Kidney (tissue), 14 donors: ENCODE measurements around the gene PURB. TPM values are rescaled to one million over a fixed set of nuclear protein-coding genes. Genes with fewer than 3 reads are reported as not detected.

Experiments
- DNase-seq, 5 donors: peaks; one replicate each; pipeline ENCODE4 v3.0.0-alpha.2; 2013 to 2020
- FAIRE-seq: peaks from 2 replicates; lab custom pipeline; 2012; peaks lifted over from hg19 to GRCh38; lab: Jason Lieb, UNC
- H3K27ac ChIP-seq, 2 donors: one replicate each; pipeline ENCODE4 v1.7.0; 2013; ENCODE audit warnings: low read depth in 2 of 2, low read length in 2 of 2, inconsistent platforms in 1 of 2
- H3K27me3 ChIP-seq: one replicate; pipeline ENCODE4 v1.7.1; 2013; ENCODE audit warnings: low read length, inconsistent platforms; ENCODE audit not compliant: control insufficient read depth, insufficient read depth
- H3K36me3 ChIP-seq, 3 donors: one replicate each; pipeline versions ENCODE4 v1.7.0 to v1.7.1; 2013; ENCODE audit warnings: low read length in 3 of 3, control low read depth in 1 of 3, inconsistent platforms in 1 of 3; ENCODE audit not compliant: insufficient read depth in 3 of 3, control insufficient read depth in 2 of 3
- H3K4me1 ChIP-seq, 3 donors: one replicate each; pipeline versions ENCODE4 v1.7.0 to v1.7.1; 2013; ENCODE audit warnings: low read length in 3 of 3, inconsistent platforms in 1 of 3, low read depth in 1 of 3; ENCODE audit not compliant: control insufficient read depth in 2 of 3, insufficient read depth in 2 of 3
- H3K4me3 ChIP-seq, 3 donors: one replicate each; pipeline versions ENCODE4 v1.7.0 to v1.8.1; 2013; ENCODE audit warnings: low read length in 3 of 3, control low read depth in 1 of 3, inconsistent platforms in 1 of 3
- H3K9ac ChIP-seq, 3 donors: one replicate each; pipeline versions ENCODE4 v1.7.0 to v1.7.1; 2013; ENCODE audit warnings: low read length in 3 of 3, control low read depth in 1 of 3, inconsistent platforms in 1 of 3
- H3K9me3 ChIP-seq, 3 donors: one replicate each; pipeline versions ENCODE4 v1.7.0 to v1.7.1; 2013; ENCODE audit warnings: low read length in 3 of 3, control low read depth in 1 of 3, inconsistent platforms in 1 of 3; ENCODE audit not compliant: control insufficient read depth in 2 of 3, insufficient read depth in 1 of 3
- CTCF ChIP-seq: IDR thresholded peaks from 3 replicates; pipeline ENCODE4 v1.5.1; 2012; ENCODE audit warnings: mild to moderate bottlenecking, moderate library complexity, borderline replicate concordance; ENCODE audit not compliant: insufficient read depth; ENCODE audit errors: extremely low read depth
- intact Hi-C: fragments of 100-400 bp; cut with DNase I; formaldehyde crosslinking; loops from one replicate; pipeline ENCODE4 v1.11.1; 2022
- polyA plus RNA-seq: library from polyadenylated mRNA; stranded (reverse); fragments of 350-450 nt; fragmentation: Illumina TruSeq; extraction: RNeasy Lipid Tissue Mini Kit (QIAGEN cat#74804); gene quantifications from one replicate; pipeline ENCODE4 v1.2.3, GENCODE V29; 2014; ENCODE audit warnings: low read depth, low replicate concordance; ENCODE audit not compliant: insufficient read depth
- total RNA-seq: library from RNA; stranded (reverse); fragmentation: NEBNext Ultra II Directional; extraction: Animal tissue kit (Norgen Biotek cat#: 25700); gene quantifications from one replicate; pipeline ENCODE4 v1.2.1, GENCODE V29; 2021
- donor health status: control.
- donor health status: control.
- donor health status: control.
- donor health status: control.
- donor health status: control.
- donor health status: DM: yes; HTN: yes; CAD: no.
- donor health status: Normal renal cell carcinoma (clear cell type).

Gene PURB
- total and polyA plus RNA-seq, 2 donors from 2014 or later, result 7.7 to 25.3 TPM

DNA sequence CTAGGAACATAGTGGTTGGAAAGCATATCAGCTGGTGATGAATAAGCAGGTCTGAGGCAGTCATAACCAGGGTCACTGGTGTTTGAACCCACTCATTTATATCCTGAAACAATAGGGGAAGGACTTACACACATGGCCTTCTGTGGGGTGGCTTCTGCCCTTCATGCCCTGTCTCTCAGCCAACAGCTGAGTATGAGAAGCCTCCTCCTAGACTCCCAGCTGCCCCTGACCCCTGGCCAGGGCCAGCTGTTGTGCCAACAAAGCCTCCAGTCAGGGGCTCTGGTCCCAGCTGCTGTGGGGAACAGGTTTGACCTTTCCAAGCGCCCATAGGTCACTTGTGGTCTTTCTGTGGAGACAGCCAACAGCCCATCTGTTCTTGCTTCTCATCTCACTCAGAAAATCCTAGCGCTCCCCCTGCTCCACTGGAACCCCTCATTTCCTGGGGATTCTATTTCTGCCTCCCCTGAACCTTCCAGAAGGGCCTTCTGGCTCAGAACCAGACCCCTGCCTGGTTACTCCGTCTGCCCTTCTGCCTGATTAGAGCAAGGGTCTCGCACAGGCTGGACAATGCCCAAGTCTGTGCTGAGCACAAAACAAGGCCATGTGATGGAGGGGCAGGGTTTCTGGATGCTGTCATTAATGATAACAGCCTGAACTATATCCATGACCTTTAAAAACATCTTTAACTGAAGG is 9.7 kb upstream of the PURB start:
- no peaks in the 10 kb centered on the region for H3K9me3 ChIP-seq
- intact Hi-C loops, result no loop called here
- H3K36me3 ChIP-seq, result no peaks in the 10 kb centered on the region
- TF ChIP-seq CTCF, result no peak
- H3K27me3 ChIP-seq, result no peaks in the 10 kb centered on the region
- H3K4me1 ChIP-seq, result no peaks in the 10 kb centered on the region
- no peak overlapping the region for H3K4me3 ChIP-seq
- DNase-seq, result no peak
- no peak overlapping the region for H3K27ac ChIP-seq
- H3K9ac ChIP-seq, result no peak overlapping the region
- no peak for FAIRE-seq

DNA sequence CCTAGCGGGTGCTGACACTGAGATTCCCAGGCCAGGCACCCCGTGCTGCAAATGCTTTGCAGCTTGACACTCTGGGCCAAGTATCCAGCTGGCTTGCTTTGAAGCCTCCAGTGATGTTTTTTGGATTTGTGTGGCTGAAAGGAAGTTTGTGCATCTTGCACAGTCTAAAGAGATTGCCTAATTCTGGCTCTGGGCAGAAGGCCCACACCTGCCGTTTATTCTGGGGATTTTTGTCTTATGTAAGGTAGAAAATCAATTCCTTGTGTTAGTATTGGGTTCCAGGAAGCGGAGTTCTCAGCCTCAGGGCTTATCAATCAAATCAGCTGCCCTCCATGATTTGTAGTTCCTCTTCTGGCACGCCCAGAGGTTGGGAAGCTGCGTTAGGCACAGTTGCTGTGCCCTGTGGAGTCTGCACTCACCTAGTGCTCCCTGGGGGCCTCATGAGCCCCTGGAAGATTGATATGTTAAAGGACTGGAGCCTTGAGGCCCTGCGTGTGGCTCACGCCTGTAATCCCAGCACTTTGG is 8.4 kb upstream of the PURB start:
- no peak overlapping the region for H3K27ac ChIP-seq
- intact Hi-C loops, result no loop called here
- H3K9ac ChIP-seq, result no peak overlapping the region
- DNase-seq, result no peak
- no peak for FAIRE-seq
- no peak for TF ChIP-seq CTCF
- no peaks in the 10 kb centered on the region for H3K36me3 ChIP-seq
- H3K27me3 ChIP-seq, result no peaks in the 10 kb centered on the region
- no peak overlapping the region for H3K4me3 ChIP-seq
- H3K4me1 ChIP-seq, result no peaks in the 10 kb centered on the region
- H3K9me3 ChIP-seq, result no peaks in the 10 kb centered on the region

DNA sequence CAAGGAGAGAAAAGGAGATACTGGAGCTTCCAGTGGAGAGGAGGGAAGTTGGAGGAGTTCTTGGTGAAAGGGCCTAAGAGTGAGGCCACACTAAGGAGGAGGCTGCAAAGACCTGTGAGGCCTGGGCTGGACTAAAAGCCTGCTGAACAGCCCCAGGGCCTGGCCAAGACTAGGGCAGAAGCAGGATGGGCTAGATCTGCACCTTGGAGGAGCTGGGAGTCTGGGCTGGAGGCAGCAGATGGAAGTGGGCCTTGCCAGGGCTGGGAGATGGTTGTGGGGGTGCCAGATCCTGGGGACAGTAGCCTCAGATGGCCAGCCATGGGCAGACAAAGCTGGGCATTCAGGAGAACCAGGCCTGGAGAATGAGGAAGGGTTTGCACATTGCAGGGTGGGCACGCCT is 6.5 kb upstream of the PURB start:
- intact Hi-C loops, result no loop called here
- no peak for FAIRE-seq
- Histone ChIP-seq H3K9ac (no peak overlapping the region), H3K4me1 (no peaks in the 10 kb centered on the region), H3K9me3 (no peaks in the 10 kb centered on the region), H3K27ac (no peak overlapping the region), H3K4me3 (no peak overlapping the region), H3K27me3 (no peaks in the 10 kb centered on the region), H3K36me3 (no peaks in the 10 kb centered on the region)
- no peak for DNase-seq
- no peak for TF ChIP-seq CTCF
